ENCODE data around the gene EDEM2. TPM values are rescaled to one million over a fixed set of nuclear protein-coding genes. Genes with fewer than 3 reads are reported as not detected.
"Not testable (repeated sequence)": the region's sequence is repeated elsewhere in the genome, so short reads cannot be mapped to it uniquely, and the experiment has no call there.

EDEM2 gene
- total RNA-seq, 1 experiment from 2014 or later, result 43.7 TPM

- DNase-seq (ENCODE audit: low read depth), result no peak
- in situ Hi-C loops (cut with HindIII; ENCODE audit: low pct_unique_long_range_greater_than_20kb, low sequenced_read_pairs), result no loop called here
These were observed 2.4 kb downstream of the EDEM2 start for GRCh38 chr20:35144694-35145093.

- no peak for DNase-seq (ENCODE audit: low read depth)
- in situ Hi-C loops (cut with HindIII; ENCODE audit: low pct_unique_long_range_greater_than_20kb, low sequenced_read_pairs), result no loop called here
These were observed 11.1 kb downstream of the EDEM2 start for GRCh38 chr20:35135867-35136586.

- in situ Hi-C loops (cut with HindIII; ENCODE audit: low pct_unique_long_range_greater_than_20kb, low sequenced_read_pairs), result no loop called here
- no peak for DNase-seq (ENCODE audit: low read depth)
These were observed 12.3 kb downstream of the EDEM2 start for GRCh38 chr20:35134880-35135279.

GRCh38 chr20:35134472-35134871 lies 12.7 kb downstream of the EDEM2 start:
- DNase-seq (ENCODE audit: low read depth), result no peak
- in situ Hi-C loops (cut with HindIII; ENCODE audit: low pct_unique_long_range_greater_than_20kb, low sequenced_read_pairs), result no loop called here

DNA sequence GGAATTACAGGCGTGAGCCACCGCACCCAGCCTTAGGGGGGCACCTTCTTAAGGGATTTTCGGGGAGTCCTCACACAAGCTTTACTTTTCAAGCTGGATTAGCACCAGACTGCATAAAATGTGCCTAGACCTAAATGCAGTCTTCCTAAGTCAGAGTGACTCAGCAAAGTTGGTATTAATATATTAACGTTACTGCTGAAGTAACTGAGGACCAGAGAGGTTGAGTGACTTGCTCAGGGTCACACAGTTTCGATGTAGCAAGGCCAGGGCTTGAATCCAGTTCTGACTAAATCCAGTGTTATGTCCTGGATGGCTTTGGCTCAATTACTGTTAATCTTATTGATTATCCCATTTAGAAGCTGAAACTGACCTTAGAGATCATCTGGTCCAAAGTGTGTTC lies 13.4 kb downstream of the EDEM2 start:
- no peak for DNase-seq (ENCODE audit: low read depth)

GRCh38 chr20:35133031-35133430 lies 14.1 kb downstream of the EDEM2 start:
- DNase-seq (ENCODE audit: low read depth), result no peak
- in situ Hi-C loops (cut with HindIII; ENCODE audit: low pct_unique_long_range_greater_than_20kb, low sequenced_read_pairs), result no loop called here

More for the DNA sequence above, 13.4 kb downstream of the EDEM2 start:
- in situ Hi-C loops (cut with HindIII; ENCODE audit: low pct_unique_long_range_greater_than_20kb, low sequenced_read_pairs), result no loop called here

DNA sequence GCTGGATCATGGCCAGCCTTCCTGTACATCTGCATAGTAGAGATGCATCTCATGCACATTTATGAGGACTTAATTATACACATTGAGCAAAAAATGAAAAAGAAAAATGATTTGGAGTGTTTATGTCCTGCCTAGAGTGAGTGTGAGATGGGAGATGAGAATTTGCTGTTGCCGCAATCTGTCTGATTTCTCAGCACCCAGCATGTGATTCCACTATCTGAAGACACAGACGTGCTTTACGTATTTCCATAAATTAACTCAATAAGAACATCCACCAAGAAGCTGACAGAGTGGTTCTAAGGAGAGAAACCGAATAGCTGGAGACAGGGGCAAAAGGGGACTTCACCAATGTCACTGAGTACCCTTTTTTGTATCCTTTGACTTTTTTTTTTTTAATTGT lies 15.2 kb downstream of the EDEM2 start:
- no peak for DNase-seq (ENCODE audit: low read depth)
- in situ Hi-C loops (cut with HindIII; ENCODE audit: low pct_unique_long_range_greater_than_20kb, low sequenced_read_pairs), result no loop called here

DNA sequence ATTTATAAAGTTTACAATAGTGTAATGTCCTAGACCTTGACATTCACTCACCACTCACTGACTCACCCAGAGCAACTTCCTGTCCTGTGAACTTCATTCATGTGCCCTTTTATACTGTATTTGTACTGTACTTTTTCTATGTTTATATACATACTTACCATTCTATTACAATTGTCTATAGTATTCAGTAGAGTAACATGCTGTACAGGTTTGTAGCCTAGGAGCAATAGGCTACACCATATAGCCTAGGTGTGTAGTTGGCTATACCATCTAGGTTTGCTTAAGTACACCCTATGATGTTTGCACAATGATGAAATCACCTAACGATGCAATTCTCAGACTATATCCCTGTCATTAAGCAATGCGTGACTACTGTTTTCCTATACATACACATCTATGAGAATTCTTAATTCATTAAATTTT lies 17.5 kb downstream of the EDEM2 start:
- in situ Hi-C loops (cut with HindIII; ENCODE audit: low pct_unique_long_range_greater_than_20kb, low sequenced_read_pairs), result no loop called here
- DNase-seq (ENCODE audit: low read depth), result no peak

DNA sequence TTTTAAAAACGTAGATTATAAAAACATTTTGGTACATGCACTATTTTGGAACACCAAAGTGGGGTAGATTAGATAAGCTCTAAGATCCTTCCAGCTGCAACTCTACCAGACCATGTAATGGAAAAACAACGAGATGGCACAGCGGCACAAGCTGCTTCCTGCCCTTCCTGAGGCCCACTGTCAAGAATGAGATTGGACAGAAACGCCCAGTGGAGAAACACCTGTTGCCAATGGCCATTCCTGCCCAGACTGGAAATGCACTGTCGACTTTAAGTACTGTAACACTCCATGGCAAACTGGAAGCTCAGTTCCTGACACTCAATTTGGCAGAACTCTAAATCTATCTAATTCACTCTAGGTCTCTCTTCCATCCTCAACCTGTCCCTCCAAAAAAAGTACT lies 21.4 kb downstream of the EDEM2 start:
- in situ Hi-C loops (cut with HindIII; ENCODE audit: low pct_unique_long_range_greater_than_20kb, low sequenced_read_pairs), result no loop called here
- DNase-seq (ENCODE audit: low read depth), result no peak

GRCh38 chr20:35122756-35123405 lies 24.3 kb downstream of the EDEM2 start:
- DNase-seq (ENCODE audit: low read depth), result no peak
- in situ Hi-C loops (cut with HindIII; ENCODE audit: low pct_unique_long_range_greater_than_20kb, low sequenced_read_pairs), result no loop called here

DNA sequence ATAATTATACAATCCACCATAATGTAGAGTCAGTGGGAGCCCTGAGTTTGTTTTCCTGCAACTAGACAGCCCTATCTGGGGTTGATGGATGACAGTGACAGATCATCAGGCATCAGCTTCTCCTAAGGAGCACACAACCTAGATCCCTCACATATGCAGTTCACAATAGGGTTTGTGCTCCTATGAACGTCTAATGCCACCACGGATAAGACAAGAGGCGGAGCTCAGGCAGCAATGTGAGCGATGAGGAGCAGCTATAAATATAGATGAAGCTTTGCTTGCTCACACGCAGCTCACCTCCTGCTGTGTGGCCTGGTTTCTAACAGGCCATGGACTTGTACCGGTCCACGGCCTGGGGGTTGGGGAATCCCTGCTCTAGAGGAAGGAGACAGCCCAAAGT lies 25.9 kb downstream of the EDEM2 start:
- no peak for DNase-seq (ENCODE audit: low read depth)
- in situ Hi-C loops (cut with HindIII; ENCODE audit: low pct_unique_long_range_greater_than_20kb, low sequenced_read_pairs), result no loop called here

DNA sequence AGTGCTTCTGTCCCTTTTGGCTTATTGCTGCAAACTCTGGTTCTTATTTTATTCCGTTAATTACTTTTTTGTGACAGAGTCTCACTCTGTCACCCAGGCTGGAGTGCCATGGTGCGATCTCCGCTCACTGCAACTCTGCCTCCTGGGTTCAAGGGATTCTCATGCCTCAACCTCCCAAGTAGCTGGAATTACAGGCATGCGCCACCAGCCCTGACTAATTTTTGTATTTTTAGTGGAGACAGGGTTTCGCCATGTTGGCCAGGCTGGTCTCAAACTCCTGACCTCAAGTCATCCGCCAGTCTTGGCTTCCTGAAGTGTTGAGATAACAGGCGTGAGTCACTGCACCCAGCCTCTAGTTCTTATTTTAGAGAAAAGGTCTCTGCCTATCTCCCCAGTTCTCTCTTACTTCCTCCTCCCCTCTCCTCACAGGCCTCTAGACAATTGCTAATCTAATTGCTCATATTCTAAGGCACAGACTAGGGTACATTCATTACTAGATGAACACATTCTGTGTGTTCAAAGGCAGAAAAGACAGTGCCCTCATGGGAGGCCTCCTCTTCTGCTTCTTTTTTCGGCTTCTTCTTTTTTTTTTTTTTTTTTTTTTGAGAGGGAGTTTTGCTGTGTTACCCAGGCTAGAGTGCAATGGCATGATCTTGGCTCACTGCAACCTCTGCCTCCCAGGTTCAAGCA lies 27.0 kb downstream of the EDEM2 start:
- in situ Hi-C loops (cut with HindIII; ENCODE audit: low pct_unique_long_range_greater_than_20kb, low sequenced_read_pairs), result no loop called here
- DNase-seq (ENCODE audit: low read depth), result no peak

GRCh38 chr20:35117629-35118028 lies 29.5 kb downstream of the EDEM2 start:
- no peak for DNase-seq (ENCODE audit: low read depth)
- in situ Hi-C loops (cut with HindIII; ENCODE audit: low pct_unique_long_range_greater_than_20kb, low sequenced_read_pairs), result no loop called here

DNA sequence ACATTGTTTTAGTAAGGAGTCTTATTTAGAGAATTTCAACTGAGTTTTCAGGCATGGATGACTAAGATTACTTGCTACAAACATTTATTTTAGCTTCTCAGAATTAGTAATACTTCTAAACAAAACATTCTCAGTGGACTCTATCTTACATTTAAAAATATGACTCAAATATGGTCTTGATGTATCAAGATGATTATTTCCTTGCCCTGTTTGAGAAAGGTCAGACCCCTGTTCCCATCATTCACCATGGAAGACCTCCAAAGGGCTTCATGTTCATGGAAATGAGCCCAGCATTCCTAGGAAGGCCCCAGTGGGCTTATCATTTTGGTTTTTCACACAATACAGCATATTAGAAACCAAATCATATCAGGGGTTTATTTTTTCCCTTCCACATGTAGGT lies 29.9 kb downstream of the EDEM2 start:
- DNase-seq (ENCODE audit: low read depth), result no peak
- in situ Hi-C loops (cut with HindIII; ENCODE audit: low pct_unique_long_range_greater_than_20kb, low sequenced_read_pairs), result no loop called here

GRCh38 chr20:35116258-35116657 lies 30.9 kb downstream of the EDEM2 start:
- in situ Hi-C loops (cut with HindIII; ENCODE audit: low pct_unique_long_range_greater_than_20kb, low sequenced_read_pairs), result no loop called here
- DNase-seq (ENCODE audit: low read depth), result no peak

DNA sequence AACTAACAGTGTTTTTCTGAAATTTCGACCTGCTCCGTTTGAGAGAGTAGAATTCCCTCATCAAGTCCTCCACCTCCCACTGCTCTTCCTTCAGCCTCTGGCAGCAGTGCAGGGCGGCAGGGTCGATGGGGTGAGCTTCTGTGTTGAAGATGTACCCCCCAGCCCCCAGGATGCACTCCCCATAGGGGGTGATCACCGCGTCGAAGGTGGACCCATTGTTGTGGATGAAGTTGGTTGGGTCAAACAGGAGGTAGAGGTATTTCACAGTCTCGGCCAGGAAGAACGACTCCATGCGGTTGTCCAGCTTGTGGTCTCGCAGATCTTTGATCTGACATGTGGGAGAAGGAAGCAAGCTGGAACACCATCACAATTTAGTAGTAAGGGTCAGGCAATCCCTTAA lies 31.5 kb downstream of the EDEM2 start:
- in situ Hi-C loops (cut with HindIII; ENCODE audit: low pct_unique_long_range_greater_than_20kb, low sequenced_read_pairs), result no loop called here
- DNase-seq (ENCODE audit: low read depth), result no peak

DNA sequence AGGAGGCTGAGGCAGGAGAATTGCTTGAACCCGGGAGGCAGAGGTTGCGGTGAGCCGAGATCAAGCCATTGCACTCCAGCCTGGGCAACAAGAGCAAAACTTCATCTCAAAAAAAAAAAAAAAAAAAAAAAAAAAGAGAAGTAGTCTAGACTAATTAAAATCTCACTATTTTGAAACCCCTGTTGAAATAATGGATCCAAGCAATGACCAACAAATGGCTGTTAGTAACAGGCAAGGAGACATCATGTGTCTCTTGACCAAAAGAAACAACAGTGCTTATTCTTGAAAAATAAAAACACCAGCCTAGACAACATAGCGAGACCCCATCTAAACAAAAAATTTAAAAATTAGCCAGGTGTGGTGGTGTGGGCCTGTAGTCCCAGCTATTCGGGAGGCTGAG lies 34.9 kb downstream of the EDEM2 start:
- DNase-seq (ENCODE audit: low read depth); in situ Hi-C loops (cut with HindIII; ENCODE audit: low pct_unique_long_range_greater_than_20kb, low sequenced_read_pairs): not testable (repeated sequence)

DNA sequence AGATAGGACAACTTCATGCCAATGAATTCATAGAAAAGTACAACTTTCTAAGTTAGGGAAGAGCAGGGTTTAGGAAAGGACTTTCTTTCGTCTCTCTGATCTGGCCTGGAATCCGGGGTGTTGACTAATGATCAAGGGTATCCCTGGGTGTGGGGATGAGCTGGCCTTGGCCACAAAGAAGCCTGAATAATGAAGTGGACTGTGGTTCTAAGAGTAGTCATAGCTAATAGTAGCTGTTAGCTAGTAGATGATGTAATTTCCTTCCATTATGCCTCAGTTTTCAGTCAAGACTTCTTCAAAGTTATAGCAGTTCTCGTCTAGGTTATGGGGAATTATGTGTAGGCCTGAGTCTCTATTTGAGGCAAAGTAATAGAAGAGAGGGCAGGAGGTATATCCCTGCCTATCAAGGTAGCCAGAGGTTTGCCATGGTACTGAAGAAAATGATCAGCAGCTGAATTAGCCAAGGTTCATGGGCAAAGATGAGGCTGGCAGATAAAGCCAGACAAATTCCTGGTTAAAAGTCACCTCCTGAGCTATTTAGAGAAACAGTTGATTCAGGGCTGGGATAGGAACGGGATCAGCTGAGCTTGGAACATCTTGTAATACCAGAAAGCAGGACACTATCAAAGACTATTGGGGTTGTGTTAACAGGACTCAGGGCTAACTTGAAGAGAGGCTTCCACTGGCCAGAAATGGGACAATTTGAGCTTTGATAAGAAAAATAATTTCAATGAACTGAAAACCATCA lies 35.8 kb downstream of the EDEM2 start:
- DNase-seq (ENCODE audit: low read depth), result no peak
- in situ Hi-C loops (cut with HindIII; ENCODE audit: low pct_unique_long_range_greater_than_20kb, low sequenced_read_pairs), result no loop called here

GRCh38 chr20:35108921-35109320 lies 38.2 kb downstream of the EDEM2 start:
- in situ Hi-C loops (cut with HindIII; ENCODE audit: low pct_unique_long_range_greater_than_20kb, low sequenced_read_pairs), result no loop called here
- no peak for DNase-seq (ENCODE audit: low read depth)
